AG20443 (cell line): Measurements from ENCODE around the gene PHF1.
"Not testable (repeated sequence)": the region's sequence is repeated elsewhere in the genome, so short reads cannot be mapped to it uniquely, and the experiment has no call there.

Source experiments
- DNase-seq: peaks from one replicate; pipeline ENCODE4 v3.0.0; 2012; ENCODE audit warnings: low spot score, mixed read lengths

The PHF1 gene

DNA sequence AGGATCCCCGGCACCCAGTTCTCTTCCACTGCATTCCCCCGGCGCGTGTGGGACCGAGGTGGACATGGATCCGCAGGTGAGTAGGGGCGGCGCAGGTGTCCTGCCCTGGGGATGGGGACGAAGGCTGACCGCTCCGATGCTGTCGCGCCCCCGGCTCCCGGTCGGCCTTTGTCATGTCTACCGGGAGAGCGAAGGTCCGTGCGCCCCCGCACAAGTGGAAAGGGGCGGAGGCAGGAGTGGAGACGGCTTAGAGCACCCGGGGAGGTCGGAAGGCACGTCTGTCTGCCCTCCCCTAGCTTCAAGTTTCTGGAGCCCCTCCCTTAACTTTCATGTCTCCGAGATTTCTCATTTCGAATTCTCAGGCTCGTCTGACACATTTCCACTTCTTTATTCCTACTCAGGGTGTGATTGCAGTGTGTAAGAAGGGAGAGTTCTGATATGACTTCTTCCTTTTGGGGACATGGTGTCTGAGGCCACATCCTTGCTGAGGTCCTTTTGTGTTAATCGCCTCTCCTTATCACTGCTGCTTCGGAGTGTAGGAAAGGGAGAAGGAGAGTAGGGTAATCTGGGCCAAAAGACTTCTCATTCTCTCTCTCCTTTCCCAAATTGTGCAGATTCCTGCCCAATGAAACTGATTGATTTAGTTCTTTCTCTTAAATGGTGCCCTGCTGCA, 18.8 kb upstream of the PHF1 start:
- peak; percentile 24 for DNase-seq

DNA sequence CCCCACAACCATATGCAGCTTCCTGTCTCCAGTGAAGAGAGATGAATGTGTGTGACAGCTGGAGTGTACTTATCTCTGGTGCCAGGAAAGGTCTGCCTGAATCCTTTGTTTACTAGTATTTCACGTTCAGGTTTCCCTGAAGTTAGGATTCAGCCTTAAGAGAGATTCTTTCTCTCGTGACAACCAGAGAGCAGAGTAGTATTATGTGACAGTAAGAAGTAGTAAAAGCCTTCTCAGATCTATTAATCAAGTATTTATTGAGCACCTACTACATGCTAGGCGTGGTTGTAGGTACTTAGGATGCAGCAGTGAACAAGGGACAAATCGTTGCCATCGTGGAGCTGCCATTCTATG, 18.2 kb upstream of the PHF1 start:
- DNase-seq: no peak

DNA sequence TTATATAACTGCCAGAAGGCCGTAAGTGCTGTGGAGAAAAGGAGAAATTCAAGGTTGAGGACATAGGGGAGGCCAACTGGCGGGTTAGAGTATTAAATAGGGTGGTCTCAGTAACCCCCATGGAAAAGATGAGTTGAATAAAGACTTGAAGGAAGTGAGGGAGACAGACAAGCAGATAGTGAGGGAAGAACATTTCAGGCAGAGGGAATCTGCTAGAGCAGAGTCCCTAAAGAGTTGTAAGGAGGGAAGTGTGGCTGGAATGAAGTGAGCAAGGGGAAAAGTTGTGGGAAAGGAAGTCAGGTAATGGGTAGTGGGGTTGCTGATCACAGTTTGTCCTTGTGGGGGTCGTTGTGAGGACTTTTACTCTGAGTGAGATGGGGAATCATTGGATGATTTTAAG, 17.8 kb upstream of the PHF1 start:
- no peak for DNase-seq

DNA sequence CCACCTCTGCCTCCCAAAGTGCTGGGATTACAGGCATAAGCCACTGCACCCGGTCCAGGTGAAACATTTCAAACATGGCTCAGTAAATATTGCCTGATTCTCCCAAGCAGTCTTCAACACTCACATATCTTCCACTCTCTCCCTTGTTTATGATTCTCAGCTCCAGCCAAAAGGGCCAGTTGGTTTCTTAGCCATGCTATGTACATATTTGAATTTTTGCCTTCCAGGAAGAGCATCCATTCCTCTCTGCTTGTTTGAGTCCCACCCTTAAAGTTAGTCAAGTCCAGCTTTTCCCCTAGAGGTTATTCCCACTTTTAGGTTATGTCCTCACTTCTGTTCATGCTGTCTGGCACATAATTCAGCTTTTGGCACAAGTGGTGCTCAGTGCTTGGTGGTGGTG, 13.3 kb upstream of the PHF1 start:
- no peak for DNase-seq

DNA sequence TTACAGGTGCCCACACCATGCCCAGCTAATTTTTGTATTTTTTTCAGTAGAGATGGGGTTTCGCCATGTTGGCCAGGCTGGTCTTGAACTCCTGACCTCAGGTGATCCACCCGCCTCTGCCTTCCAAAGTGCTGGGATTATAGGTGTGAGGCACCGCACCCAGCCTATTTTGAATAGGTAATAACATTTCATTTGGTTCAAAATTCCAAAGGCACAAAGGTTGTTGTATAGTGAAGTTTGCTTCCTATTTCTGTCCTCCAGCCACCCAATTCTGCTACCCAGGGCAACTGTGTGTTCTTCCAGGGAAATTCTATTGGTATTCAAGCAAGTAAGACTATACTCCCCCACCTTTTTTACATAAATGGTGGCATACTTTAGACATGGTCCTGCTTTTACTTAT, 12.2 kb upstream of the PHF1 start:
- DNase-seq: not testable (repeated sequence)

DNA sequence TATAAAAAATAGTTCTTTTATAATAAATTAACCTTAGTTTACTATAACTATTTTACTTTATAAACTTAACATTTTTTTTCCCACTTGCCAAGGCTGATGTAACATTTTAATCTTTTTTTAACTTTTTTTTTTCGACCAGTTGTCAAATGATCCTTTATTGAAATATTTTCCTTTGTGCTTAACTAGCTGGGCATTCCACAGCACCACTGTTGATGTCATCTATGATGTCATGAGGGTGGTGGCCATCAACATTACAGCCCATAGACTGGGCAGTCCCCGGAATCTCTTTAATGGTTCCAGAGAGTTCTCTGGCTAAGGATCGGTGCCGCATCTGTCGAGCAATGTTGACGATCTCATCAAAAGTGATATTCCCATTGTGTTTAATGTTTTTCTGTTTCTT, 10.9 kb upstream of the PHF1 start:
- not testable (repeated sequence) for DNase-seq

DNA sequence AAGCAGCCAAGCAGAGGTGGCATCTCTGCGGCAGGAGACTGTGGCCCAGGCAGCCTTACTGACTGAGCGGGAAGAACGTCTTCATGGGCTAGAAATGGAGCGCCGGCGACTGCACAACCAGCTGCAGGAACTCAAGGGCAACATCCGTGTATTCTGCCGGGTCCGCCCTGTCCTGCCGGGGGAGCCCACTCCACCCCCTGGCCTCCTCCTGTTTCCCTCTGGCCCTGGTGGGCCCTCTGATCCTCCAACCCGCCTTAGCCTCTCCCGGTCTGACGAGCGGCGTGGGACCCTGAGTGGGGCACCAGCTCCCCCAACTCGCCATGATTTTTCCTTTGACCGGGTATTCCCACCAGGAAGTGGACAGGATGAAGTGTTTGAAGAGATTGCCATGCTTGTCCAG, 5.9 kb upstream of the PHF1 start:
- DNase-seq: no peak

DNA sequence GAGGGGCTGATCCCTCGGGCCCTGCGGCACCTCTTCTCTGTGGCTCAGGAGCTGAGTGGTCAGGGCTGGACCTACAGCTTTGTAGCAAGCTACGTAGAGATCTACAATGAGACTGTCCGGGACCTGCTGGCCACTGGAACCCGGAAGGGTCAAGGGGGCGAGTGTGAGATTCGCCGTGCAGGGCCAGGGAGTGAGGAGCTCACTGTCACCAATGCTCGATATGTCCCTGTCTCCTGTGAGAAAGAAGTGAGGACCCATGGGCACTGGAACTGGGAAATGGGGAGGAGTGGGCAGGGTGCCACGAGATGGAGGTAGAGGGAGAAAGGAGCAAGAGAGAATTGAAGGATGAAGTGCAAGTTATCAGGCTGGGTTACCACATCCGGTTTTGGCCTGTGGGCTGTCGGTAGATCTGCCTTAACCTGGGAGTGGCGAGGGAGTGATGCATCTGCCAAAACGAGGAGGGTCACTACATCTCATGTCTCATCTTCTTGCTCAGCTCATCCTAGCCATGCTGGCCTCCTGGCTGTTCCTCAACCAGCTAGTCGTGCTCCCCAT, 5.4 kb upstream of the PHF1 start:
- DNase-seq: no peak

DNA sequence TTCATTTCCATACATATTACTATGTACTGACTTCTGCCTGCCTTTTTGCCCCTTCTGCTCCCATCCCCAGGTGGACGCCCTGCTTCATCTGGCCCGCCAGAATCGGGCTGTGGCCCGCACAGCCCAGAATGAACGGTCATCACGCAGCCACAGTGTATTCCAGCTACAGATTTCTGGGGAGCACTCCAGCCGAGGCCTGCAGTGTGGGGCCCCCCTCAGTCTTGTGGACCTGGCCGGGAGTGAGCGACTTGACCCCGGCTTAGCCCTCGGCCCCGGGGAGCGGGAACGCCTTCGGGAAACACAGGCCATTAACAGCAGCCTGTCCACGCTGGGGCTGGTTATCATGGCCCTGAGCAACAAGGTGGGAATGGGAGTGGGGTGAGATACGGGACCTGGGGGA, 4.7 kb upstream of the PHF1 start:
- no peak for DNase-seq

DNA sequence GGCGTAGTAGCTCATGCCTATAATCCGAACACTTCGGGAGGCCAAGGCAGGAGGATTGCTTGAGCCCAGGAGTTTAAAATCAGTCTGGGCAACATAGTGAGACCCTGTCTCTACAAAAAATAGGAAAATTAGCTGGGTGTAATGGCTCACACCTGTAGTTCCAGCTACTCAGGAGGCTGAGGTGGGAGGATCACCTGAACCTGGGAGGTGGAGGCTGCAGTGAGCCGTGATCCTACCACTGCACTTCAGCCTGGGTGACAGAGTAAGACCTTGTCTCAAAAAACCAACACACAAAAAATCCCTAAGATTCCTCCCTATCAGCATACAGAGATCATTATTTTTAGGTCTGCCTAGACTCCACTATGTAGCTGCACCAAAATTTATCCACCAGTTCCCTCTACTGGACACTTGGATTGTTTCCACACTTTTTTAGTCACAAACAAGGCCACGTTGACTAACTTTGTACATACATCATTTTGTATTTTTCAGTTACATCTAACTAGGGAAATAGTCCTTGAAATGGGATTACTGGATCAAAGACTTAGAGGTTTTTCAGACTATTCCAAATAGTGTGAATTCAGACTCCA, 3.6 kb upstream of the PHF1 start:
- peak; percentile 42 for DNase-seq

DNA sequence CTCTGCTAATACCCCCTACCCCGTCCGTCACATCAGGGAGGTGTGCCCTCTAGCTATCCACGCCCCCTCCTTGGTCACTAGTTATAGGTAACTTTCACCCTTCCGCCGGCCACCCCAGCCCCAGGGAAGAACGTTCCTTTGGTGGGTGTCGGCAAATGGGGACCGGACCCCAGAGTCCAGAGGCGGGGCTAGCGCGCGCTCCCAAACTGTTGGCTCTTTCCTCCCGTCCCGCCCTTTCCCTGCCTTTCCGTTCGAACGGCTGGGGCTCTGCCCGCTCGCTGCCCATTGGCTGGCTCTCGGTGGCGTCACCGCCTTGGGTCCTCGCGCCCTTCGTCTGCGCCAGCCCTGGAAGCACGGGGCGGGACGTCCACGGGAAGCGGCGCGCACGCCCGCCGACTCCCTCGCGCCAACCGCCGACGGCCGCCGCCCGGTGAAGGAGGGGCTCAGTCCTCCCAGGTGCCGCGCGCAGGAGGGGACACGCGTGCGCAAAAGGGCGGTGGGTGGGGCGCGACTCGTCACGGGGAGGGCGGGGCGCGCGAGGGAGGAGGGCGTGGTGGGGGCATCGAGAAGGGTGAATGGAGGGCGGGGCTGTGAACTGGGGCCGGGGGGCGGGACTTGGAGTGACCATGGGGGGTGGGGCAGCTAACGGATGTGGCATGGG, 634 bp upstream of the PHF1 start:
- peak; percentile 99 for DNase-seq

DNA sequence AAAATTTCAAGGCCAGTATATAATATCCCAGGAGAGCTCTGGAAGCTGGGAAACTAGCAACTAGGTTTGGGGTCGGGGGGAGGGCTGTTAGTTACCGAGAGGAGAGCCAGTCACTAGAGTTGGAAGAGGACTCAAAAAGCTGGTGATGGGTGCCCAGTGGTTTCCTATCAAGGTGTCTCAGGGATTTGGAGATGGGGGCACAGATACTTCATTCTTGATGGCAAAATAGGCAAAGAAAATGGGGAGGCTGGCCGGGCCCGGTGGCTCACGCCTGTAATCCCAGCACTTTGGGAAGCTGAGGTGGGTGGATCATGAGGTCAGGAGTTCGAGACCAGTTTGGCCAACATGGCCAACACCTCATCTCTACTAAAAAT, 805 bp downstream of the PHF1 start:
- DNase-seq: no peak

DNA sequence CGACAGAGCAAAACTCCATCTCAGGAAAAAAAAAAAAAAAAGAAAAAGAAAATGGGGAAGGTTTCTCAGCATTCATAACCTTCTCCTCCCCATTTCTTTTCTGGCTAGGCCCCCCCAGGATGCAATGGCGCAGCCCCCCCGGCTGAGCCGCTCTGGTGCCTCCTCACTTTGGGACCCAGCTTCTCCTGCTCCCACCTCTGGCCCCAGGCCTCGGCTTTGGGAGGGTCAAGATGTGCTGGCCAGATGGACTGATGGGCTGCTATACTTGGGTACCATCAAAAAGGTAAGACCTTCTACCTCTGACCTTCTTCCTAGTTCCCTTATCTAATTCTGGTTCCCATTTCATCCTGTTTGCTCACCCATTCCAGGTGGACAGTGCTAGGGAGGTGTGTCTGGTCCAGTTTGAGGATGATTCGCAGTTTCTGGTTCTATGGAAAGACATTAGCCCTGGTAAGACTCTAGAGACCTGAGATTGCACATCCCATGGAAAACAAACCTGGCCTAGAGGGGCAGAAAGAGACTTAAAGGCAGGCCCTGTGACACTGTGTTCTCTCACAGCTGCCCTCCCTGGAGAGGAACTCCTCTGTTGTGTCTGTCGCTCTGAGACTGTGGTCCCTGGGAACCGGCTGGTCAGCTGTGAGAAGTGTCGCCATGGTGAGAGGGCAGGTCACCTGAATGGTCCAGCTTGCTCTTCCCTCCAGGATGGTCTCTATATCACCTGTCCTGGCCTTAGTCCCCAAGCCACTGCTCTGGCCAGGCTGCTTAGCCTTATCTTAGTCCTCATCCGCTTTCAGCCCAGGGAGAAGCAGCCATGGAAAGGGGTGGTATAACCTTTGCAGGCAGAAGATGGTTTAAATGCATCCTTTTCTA, 1.6 kb downstream of the PHF1 start:
- DNase-seq: no peak

DNA sequence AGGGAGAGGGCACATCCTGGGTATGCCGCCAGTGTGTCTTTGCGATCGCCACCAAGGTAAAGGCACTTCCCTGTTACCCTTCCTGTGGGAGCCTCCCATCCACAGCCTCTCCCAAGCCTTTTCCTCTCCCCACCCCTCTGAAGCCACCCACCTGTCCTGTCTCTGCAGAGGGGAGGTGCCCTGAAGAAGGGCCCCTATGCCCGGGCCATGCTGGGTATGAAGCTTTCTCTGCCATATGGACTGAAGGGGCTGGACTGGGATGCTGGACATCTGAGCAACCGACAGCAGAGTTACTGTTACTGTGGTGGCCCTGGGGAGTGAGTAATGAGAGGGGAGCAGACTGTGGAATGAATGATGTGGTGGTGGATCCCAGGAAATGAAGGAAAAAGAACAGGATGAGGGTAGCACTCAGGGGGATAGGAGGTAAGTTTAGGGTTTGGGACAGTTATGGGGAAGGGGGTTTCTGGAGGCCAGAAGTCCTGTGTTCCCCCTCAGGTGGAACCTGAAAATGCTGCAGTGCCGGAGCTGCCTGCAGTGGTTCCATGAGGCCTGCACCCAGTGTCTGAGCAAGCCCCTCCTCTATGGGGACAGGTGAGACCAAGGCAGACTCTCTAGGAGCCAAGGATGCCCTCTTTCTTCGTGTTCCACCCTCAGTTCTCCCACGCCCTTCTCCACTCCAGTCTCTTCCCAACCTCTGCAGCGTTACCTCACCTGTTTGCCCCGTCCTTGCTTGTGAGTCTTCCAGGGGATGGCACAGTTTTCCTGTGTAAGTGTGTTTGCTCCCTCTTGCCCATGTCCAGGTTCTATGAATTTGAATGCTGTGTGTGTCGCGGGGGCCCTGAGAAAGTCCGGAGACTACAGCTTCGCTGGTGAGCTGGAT, 2.7 kb downstream of the PHF1 start:
- DNase-seq: no peak

DNA sequence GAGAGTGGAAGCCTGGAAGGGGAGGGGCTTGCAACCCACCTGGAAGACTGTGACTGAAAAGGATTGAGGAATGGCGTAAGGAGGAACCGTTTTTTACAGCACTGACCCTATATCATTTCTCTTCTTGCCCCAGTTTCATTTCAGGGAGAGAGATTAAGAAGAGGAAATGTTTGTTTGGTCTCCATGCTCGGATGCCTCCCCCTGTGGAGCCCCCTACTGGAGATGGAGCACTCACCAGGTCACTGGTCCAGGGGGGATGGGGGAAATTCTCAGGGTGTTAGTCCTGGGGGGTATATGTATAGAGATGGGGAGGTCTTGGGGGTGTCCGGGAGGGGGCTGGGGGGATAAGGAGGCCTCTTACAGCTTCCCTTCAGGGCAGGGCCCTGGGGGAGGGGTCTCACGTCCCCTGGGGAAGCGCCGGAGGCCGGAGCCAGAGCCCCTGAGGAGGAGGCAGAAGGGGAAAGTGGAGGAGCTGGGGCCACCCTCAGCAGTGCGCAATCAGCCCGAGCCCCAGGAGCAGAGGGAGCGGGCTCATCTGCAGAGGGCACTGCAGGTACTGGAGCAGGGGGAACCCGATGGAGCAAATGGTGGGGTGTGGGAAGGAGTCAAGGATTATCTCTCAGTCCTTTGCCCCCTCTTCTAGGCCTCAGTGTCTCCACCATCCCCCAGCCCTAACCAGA, 3.9 kb downstream of the PHF1 start:
- DNase-seq: no peak

DNA sequence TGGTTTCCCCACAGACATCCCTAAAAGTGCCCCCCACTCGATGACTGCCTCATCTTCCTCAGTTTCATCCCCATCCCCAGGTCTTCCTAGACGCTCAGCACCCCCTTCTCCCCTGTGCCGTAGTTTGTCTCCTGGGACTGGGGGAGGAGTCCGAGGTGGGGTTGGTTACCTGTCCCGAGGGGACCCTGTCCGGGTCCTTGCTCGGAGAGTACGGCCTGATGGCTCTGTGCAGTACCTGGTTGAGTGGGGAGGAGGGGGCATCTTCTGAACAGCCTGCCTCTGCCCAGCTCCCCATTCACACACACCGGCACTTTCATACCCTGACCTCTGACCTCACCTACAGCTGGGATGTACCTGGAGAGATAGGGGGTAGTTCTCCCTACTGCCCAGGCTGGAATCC, 5.0 kb downstream of the PHF1 start:
- no peak for DNase-seq

DNA sequence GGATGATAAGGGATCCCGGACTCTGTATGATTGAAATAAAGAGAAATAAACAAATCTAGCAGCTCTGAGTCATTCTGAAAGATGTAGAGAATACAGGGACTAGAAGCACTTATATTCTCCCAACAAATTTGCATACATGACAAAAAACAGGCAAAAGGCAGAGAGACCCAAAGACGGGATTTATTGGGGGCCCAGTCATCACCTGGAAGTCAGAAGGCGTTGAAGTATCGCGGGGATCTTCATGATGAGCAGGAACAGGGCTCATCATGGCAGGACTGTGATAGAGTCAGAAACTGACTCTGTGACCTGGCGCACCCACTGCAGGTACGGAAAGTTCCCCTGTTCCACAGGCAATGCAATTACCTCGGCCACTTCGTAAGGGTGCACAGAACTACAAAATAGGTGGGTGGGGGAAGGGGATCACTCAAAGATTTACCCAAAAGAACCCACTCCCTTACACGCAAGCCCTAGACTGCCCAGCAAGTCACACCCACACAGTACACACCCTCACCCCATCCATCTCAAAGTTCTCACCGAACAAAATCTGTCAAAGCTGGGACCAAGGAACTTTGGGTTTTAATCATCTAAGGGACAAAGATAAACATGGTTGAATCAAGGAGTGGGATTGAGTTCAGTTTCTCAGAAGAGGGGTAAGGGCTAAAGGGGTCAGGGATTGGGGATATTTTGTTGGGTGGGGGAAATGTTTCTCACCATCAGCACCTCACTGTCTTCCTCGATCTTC, 5.7 kb downstream of the PHF1 start:
- DNase-seq: no peak

DNA sequence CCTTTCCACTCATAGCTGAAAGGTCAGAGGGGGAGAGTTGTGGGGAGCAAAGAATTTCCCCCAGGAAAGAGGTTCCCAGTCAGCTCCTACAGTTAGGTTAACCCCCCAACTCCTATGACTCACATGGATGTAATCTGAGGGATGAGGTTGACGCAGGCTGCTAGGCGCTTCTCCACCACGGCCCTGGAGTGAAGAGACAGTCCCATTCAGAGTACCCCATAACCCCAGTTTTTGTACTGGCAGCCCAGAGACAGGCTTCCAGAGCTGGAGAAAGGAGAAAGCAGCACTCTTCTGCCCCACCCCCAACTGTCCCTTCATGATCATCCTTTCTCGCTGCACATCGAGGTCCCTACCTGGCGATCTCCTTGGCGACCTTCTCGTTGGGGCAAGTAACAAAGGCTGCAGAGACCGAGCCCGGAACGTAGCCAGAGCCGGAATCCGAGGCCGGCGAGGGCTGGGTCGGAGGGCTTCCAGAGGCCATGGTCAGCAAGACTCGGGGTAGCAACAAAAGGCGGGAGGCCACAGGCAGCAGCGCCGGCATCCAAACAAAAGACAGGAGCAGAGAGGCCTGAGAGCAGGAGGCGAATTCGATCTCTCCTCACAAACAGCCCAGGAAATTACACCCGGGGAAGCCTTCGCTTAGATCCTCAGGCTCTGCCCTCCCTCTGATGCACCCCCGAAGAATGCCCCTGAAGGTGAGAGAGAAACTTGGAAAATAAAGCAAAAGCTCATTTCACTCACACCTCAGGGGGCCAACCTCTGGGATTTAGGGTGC, 6.5 kb downstream of the PHF1 start:
- DNase-seq: peak; percentile 75

DNA sequence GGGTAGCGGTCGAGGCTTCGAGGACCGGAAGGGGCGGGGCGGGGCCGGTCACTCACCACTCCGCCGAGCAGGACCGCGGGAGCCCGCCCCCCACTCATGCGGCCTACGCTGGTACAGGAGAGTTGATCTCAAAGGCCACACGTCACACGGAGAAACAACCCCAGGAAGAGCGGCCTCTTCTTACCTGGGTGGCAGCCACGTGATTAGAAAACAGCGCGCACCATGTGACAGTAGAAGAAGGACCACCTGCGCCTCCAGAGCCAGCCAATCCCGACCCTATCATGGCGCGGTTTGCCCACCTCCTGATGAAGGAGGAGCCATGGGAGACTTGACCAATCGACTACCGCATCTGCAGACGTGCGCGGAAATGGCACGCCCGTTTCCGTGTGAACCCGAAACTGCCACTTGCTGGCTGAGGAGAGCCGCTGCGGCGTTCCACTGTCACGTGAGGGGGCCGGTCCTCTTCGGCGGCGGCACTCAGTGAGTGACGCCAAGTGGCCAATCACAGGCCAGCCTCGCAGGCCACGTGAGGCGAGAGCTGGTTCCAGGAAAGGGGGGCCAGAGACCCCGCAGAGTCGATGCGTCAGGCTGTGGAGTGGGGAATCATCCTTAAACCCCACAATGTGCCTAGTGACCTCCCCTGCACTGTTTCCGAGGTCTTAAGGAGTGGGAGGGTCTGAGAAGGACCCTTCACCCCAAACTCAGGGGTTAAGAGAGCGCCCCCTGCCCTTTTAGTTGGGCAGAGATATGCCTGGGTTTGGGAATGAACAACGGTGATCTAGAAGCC, 7.3 kb downstream of the PHF1 start, which contains the start of gene CUTA:
CUTA (minus strand) TSS at position 205 of the 787 bp plus-strand sequence; CDS start at position 98, 107 bp downstream.
- DNase-seq: peak; percentile 96
